ENCODE results near the gene GYPB.
"Not testable (repeated sequence)": the region's sequence is repeated elsewhere in the genome, so short reads cannot be mapped to it uniquely, and the experiment has no call there.

- not testable (repeated sequence) for TF ChIP-seq CTCF (IDR thresholded peaks at IDR 0.05; ENCODE audit: insufficient read depth, low read length); POLR2AphosphoS5 (IDR thresholded peaks at IDR 0.05; ENCODE audit: low read depth); REST (IDR thresholded peaks at IDR 0.05; ENCODE audit: insufficient replicate concordance, low read depth); GABPA (IDR thresholded peaks at IDR 0.05; ENCODE audit: low read depth)
Observed at GRCh38 chr4:143980776-143981175, 38.4 kb downstream of the GYPB start.

Measured in HL-60 (cell line).